Activated naive CD8-positive, alpha-beta T cell (primary cell): ENCODE results near the gene TRABD2B.

Experiments used
- H3K27ac Mint-ChIP-seq: one replicate; pipeline ENCODE4 v1.8.0; 2021; ENCODE audit warnings: mixed read lengths
- H3K27me3 Mint-ChIP-seq: one replicate; pipeline ENCODE4 v1.8.0; 2021; ENCODE audit warnings: mixed read lengths
- H3K36me3 Mint-ChIP-seq: one replicate; pipeline ENCODE4 v1.8.0; 2021; ENCODE audit warnings: mixed read lengths
- H3K4me1 Mint-ChIP-seq: one replicate; pipeline ENCODE4 v1.8.0; 2021; ENCODE audit warnings: low read depth, mixed read lengths
- H3K4me3 Mint-ChIP-seq: one replicate; pipeline ENCODE4 v1.8.0; 2021; ENCODE audit warnings: mild to moderate bottlenecking, mixed read lengths
- H3K9me3 Mint-ChIP-seq: one replicate; pipeline ENCODE4 v1.8.0; 2021; ENCODE audit warnings: low read depth, mixed read lengths

The TRABD2B gene

DNA sequence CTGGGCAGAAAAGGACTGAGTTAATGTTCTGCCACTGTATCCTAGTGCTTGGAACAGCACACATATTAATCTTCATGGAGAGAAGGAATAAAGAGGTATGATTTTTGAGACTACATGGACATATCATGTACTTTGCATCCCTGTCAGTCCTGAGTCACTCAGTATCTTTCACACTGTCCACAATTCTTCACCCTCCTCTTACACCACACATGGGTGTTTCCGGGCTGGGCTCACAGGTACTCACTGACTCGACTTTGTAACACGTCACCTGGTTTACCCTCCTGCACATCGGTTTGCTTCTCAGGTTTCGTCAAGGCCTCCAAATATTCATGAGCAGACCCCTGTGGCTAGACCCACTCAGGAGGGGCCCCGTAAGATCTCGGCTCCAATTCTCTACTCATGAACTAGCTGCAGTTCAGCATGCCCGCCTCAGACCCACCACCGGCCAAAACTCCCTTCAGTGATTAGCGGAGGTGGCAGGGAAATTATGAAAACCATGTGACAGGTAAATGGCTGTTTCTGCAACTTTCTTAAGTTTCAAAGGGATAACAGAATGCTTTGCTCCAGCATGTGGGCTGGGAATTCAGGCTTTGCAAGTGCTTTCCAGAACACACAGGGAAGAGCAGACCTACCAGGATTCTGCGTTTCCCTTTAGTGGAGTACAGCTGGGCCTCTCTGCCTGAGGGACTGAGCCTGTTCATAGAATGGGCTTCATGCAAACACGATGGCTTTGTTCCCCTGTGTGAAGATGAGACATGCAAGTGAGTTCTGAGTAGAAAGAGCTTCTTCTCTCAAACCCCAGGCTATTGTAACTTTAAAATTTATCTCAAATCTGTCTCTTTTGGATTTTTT is 31.3 kb upstream of the TRABD2B start:
- H3K4me1 Mint-ChIP-seq: no peaks in the 10 kb centered on the region
- no peaks in the 10 kb centered on the region for H3K9me3 Mint-ChIP-seq
- no peaks in the 10 kb centered on the region for H3K36me3 Mint-ChIP-seq
- H3K27me3 Mint-ChIP-seq: no peaks in the 10 kb centered on the region
- no peak overlapping the region for H3K27ac Mint-ChIP-seq
- no peak overlapping the region for H3K4me3 Mint-ChIP-seq

DNA sequence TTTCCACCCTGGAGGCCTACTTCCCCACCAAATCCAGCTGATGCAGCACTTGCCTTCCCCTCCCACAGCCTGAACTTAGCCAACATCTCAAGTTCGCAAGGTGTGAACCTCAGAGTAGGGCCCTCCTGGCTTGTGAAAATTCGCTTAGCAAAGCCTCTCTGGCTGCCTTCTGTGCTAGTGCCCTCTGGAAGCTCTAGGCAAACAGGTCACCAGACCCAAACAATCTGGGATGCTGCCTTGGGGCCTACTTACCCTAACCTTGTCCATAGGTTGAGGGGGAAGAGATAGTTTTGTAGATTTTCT is 30.3 kb upstream of the TRABD2B start:
- Mint-ChIP-seq H3K9me3 (no peaks in the 10 kb centered on the region), H3K36me3 (no peaks in the 10 kb centered on the region), H3K4me3 (no peak overlapping the region), H3K27ac (no peak overlapping the region), H3K4me1 (no peaks in the 10 kb centered on the region), H3K27me3 (no peaks in the 10 kb centered on the region)

- no peaks in the 10 kb centered on the region for H3K36me3 Mint-ChIP-seq
Observed at GRCh38 chr1:48026701-48027532, 29.7 kb upstream of the TRABD2B start.

GRCh38 chr1:48026275-48026674 is 29.1 kb upstream of the TRABD2B start:
- Mint-ChIP-seq H3K36me3 (no peaks in the 10 kb centered on the region), H3K4me3 (no peak overlapping the region), H3K4me1 (no peaks in the 10 kb centered on the region), H3K27me3 (no peaks in the 10 kb centered on the region), H3K9me3 (no peaks in the 10 kb centered on the region), H3K27ac (no peak overlapping the region)

More at GRCh38 chr1:48026701-48027532, 29.7 kb upstream of the TRABD2B start:
- Mint-ChIP-seq H3K27ac (no peak overlapping the region), H3K4me1 (no peaks in the 10 kb centered on the region), H3K9me3 (no peaks in the 10 kb centered on the region), H3K4me3 (no peak overlapping the region), H3K27me3 (no peaks in the 10 kb centered on the region)

- Mint-ChIP-seq H3K27ac (no peak overlapping the region), H3K36me3 (no peaks in the 10 kb centered on the region), H3K4me1 (no peaks in the 10 kb centered on the region), H3K4me3 (no peak overlapping the region), H3K27me3 (peaks cover 5% of the 10 kb centered on the region), H3K9me3 (no peaks in the 10 kb centered on the region)
Observed at GRCh38 chr1:48025076-48025475, 27.9 kb upstream of the TRABD2B start.

DNA sequence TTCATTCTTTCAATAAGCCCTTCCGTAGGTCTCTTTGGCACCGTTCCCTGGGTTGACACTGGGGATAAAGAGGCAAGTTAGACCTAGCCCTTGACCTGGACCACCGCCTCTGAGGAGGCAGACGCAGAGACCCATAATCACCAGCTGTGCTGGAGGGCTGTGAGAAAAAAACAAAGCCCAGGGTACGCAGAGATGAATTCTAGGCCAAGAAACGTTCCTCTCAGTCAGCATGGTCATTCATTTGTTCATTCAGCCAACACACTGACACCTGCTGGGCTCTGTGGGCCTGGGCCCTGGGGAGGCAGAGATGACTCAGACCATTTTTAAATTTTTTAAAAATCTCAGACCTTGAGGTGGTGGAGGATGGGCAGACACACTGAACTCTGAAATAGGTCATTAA is 26.3 kb upstream of the TRABD2B start:
- no peak overlapping the region for H3K4me3 Mint-ChIP-seq

GRCh38 chr1:48022306-48022705 is 25.1 kb upstream of the TRABD2B start:
- no peaks in the 10 kb centered on the region for H3K4me1 Mint-ChIP-seq
- H3K9me3 Mint-ChIP-seq: no peaks in the 10 kb centered on the region
- H3K4me3 Mint-ChIP-seq: no peak overlapping the region
- H3K27ac Mint-ChIP-seq: no peak overlapping the region
- no peaks in the 10 kb centered on the region for H3K36me3 Mint-ChIP-seq
- H3K27me3 Mint-ChIP-seq: peaks cover 10% of the 10 kb centered on the region

More for the DNA sequence above, 26.3 kb upstream of the TRABD2B start:
- Mint-ChIP-seq H3K4me1 (no peaks in the 10 kb centered on the region), H3K36me3 (no peaks in the 10 kb centered on the region), H3K27ac (no peak overlapping the region), H3K27me3 (peaks cover 10% of the 10 kb centered on the region), H3K9me3 (no peaks in the 10 kb centered on the region)

DNA sequence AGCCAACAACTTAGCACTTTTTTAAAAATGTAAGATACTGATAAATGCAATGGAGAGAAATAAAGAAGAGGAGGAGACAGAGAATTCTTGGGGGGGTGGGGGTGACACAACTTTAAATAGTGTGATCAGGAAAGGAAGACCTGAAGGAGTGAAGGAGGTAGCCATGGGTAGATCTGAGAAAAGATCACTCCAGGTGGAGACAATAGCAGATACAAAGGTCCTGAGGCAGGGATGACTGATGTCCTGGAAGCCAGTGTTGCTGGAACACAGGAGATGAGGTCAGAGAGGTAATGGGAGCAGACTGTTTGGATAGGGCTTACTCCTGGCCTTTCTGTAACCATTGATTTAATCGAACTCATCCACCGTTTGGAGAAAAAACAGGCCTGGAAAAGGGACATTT is 24.6 kb upstream of the TRABD2B start:
- Mint-ChIP-seq H3K9me3 (no peaks in the 10 kb centered on the region), H3K27me3 (peaks cover 12% of the 10 kb centered on the region), H3K4me1 (no peaks in the 10 kb centered on the region), H3K36me3 (no peaks in the 10 kb centered on the region), H3K27ac (no peak overlapping the region), H3K4me3 (no peak overlapping the region)

DNA sequence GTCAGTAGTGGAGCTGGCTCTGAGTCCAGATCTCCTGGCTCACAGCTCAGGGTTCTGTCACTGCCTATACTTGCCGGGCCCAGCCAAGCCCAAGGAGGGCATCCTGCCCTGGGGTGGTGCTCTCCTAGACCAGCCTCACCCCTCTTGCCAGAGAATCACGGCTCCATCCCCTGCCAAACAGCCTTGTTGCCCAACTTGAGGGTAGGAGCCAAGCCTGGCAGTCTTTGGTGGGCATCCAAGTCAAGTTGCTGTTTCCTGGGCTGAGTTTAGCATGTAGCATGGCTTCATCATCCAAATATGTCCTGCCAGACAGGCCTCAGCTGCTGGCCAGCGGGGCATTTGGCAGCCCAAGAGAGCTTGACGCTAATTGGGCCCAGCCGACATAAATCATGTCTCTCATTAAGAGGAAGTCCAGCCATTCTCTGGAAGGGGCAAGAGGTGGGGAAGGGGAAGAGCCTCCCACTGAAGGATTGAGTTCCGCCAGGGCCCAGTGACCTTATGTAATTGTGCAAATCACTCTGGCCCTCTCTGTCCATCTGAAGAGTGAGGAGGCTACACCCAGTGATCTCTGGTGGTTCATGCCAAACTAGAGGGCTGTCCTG is 22.6 kb upstream of the TRABD2B start:
- H3K27me3 Mint-ChIP-seq: peaks cover 15% of the 10 kb centered on the region
- no peaks in the 10 kb centered on the region for H3K9me3 Mint-ChIP-seq
- no peak overlapping the region for H3K4me3 Mint-ChIP-seq
- H3K27ac Mint-ChIP-seq: no peak overlapping the region
- no peaks in the 10 kb centered on the region for H3K36me3 Mint-ChIP-seq
- H3K4me1 Mint-ChIP-seq: no peaks in the 10 kb centered on the region

- H3K36me3 Mint-ChIP-seq: no peaks in the 10 kb centered on the region
- H3K27me3 Mint-ChIP-seq: peaks cover 18% of the 10 kb centered on the region
- no peak overlapping the region for H3K27ac Mint-ChIP-seq
- H3K9me3 Mint-ChIP-seq: no peaks in the 10 kb centered on the region
- no peaks in the 10 kb centered on the region for H3K4me1 Mint-ChIP-seq
- H3K4me3 Mint-ChIP-seq: no peak overlapping the region
Observed at GRCh38 chr1:48018799-48019198, 21.6 kb upstream of the TRABD2B start.

GRCh38 chr1:48017716-48018115 is 20.5 kb upstream of the TRABD2B start:
- Mint-ChIP-seq H3K27ac (no peak overlapping the region), H3K4me1 (no peaks in the 10 kb centered on the region), H3K4me3 (no peak overlapping the region), H3K9me3 (no peaks in the 10 kb centered on the region), H3K27me3 (peaks cover 18% of the 10 kb centered on the region), H3K36me3 (no peaks in the 10 kb centered on the region)

DNA sequence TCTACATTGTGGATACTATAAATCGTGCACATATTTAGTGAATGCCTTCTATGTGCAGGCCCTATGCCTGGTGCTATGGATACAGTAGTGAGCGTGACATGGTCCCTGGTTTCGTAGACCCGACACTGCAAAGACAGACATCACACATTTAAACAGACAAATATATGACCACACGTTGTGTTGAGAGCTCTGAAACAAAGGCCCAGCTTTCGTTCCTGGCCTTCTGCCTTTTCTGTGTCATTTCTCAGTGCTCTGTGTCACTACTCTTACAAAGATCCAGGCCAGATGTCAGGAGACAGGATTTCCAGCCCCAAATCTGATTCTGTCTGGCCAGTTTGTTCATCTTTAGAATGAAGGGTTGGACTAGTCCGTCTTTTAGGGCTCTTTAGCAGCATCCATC is 19.3 kb upstream of the TRABD2B start:
- peaks cover 18% of the 10 kb centered on the region for H3K27me3 Mint-ChIP-seq
- H3K9me3 Mint-ChIP-seq: no peaks in the 10 kb centered on the region
- H3K36me3 Mint-ChIP-seq: no peaks in the 10 kb centered on the region
- H3K27ac Mint-ChIP-seq: no peak overlapping the region
- H3K4me1 Mint-ChIP-seq: no peaks in the 10 kb centered on the region
- no peak overlapping the region for H3K4me3 Mint-ChIP-seq

GRCh38 chr1:48013270-48013669 is 16.1 kb upstream of the TRABD2B start:
- Mint-ChIP-seq H3K27me3 (peaks cover 8% of the 10 kb centered on the region), H3K27ac (no peak overlapping the region), H3K9me3 (no peaks in the 10 kb centered on the region), H3K36me3 (no peaks in the 10 kb centered on the region), H3K4me3 (no peak overlapping the region), H3K4me1 (no peaks in the 10 kb centered on the region)

GRCh38 chr1:48007047-48007446 is 9.9 kb upstream of the TRABD2B start:
- H3K9me3 Mint-ChIP-seq: no peaks in the 10 kb centered on the region
- peaks cover 2% of the 10 kb centered on the region for H3K27me3 Mint-ChIP-seq
- no peak overlapping the region for H3K27ac Mint-ChIP-seq
- H3K4me1 Mint-ChIP-seq: no peaks in the 10 kb centered on the region
- no peaks in the 10 kb centered on the region for H3K36me3 Mint-ChIP-seq
- H3K4me3 Mint-ChIP-seq: no peak overlapping the region

DNA sequence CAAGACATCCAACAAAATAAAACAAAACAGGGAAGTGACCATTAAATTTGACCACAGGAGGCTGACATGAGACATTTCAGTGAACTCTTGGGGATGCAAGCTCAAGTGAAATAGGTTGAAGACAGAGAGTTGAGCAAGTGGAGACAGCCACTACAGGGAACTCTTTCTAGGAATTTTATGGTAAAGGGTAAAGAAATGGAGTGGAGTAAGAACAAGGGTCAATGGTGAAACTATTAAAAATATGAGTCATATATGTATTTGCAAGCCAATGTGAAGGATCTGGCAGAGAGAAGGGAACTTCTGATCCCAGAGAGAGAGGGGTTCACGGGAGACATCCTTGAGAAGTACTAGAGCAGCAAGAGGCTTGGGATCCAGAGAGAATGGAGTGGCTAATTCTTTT is 9.1 kb upstream of the TRABD2B start:
- Mint-ChIP-seq H3K9me3 (no peaks in the 10 kb centered on the region), H3K27me3 (peaks cover 6% of the 10 kb centered on the region), H3K4me3 (no peak overlapping the region), H3K36me3 (no peaks in the 10 kb centered on the region), H3K4me1 (no peaks in the 10 kb centered on the region), H3K27ac (no peak overlapping the region)
